Thymus (tissue), 14 donors: ENCODE data around the gene GEMIN7. TPM values are rescaled to one million over a fixed set of nuclear protein-coding genes. Genes with fewer than 3 reads are reported as not detected.

Experiments
- DNase-seq, 9 donors: peaks; one replicate each; pipeline ENCODE4 v3.0.0-alpha.2; 2013; ENCODE audit warnings: low spot score in 9 of 9, low read depth in 6 of 9, missing footprints in 1 of 9
- H3K27ac ChIP-seq, 2 donors: one replicate each; pipeline ENCODE4 v1.5.1; 2013; ENCODE audit warnings: control low read depth in 1 of 2, low read depth in 1 of 2, low read length in 1 of 2, mild to moderate bottlenecking in 1 of 2, moderate library complexity in 1 of 2
- H3K27me3 ChIP-seq, 2 donors: one replicate each; pipeline ENCODE4 v1.5.1; 2013; ENCODE audit warnings: low read length in 1 of 2; ENCODE audit not compliant: control insufficient read depth in 2 of 2, insufficient read depth in 1 of 2
- H3K36me3 ChIP-seq, 2 donors: one replicate each; pipeline ENCODE4 v1.5.1; 2013; ENCODE audit warnings: low read length in 1 of 2, mild to moderate bottlenecking in 1 of 2, moderate library complexity in 1 of 2; ENCODE audit not compliant: control insufficient read depth in 2 of 2, insufficient read depth in 2 of 2
- H3K4me1 ChIP-seq, 2 donors: one replicate each; pipeline ENCODE4 v1.5.1; 2013; ENCODE audit warnings: low read length in 2 of 2; ENCODE audit not compliant: control insufficient read depth in 2 of 2, insufficient read depth in 2 of 2
- H3K4me3 ChIP-seq, 2 donors: one replicate each; pipeline ENCODE4 v1.5.1; 2013; ENCODE audit warnings: low read length in 2 of 2, control low read depth in 1 of 2, mild to moderate bottlenecking in 1 of 2
- H3K9me3 ChIP-seq, 2 donors: one replicate each; pipeline ENCODE4 v1.5.1; 2013; ENCODE audit warnings: low read length in 1 of 2, mild to moderate bottlenecking in 1 of 2; ENCODE audit not compliant: control insufficient read depth in 2 of 2, insufficient read depth in 1 of 2
- WGBS: extraction: QIAGEN DNeasy Blood & Tissue Kit; methylation state at CpG from one replicate; pipeline ENCODE4 v1.1.7; 2013; 5-methylcytosine and 5-hydroxymethylcytosine counted together
- long read RNA-seq, 10 donors: transcript quantifications; one replicate each; lab custom pipeline, GENCODE V29; 2026
- polyA plus RNA-seq: library from polyadenylated mRNA; stranded (reverse); fragments of 200-250 nt; gene quantifications from one replicate; pipeline ENCODE4 v1.2.3, GENCODE V29; 2013
- total RNA-seq: library from RNA; stranded (reverse); fragments of 120-200 nt; gene quantifications from one replicate; pipeline ENCODE4 v1.2.4, GENCODE V29; 2013
- donor health status: healthy.

GEMIN7 gene
- 15.2 TPM for total RNA-seq
- polyA plus RNA-seq, result 32.3 TPM
- long read RNA-seq, donor 1, partial matches to known transcripts, result 0 of 2 reads
- long read RNA-seq, donor 1, other reads (novel, unspliced or antisense), result 0 of 2 reads
- long read RNA-seq, donor 2, transcript GEMIN7-202 (2 exons, 716 nt), result major isoform, 7 of 25 reads
- long read RNA-seq, donor 2, transcript GEMIN7-204 (3 exons, 576 nt), result major isoform, 7 of 25 reads
- long read RNA-seq, donor 2, transcript GEMIN7-201 (3 exons, 1,657 nt), result major isoform, 7 of 25 reads
- long read RNA-seq, donor 2, partial matches to known transcripts, result 0 of 25 reads
- long read RNA-seq, donor 2, other reads (novel, unspliced or antisense), result 0 of 25 reads
- long read RNA-seq, donor 3, transcript GEMIN7-202 (2 exons, 716 nt), result major isoform, 6 of 12 reads
- long read RNA-seq, donor 3, partial matches to known transcripts, result 0 of 12 reads
- long read RNA-seq, donor 3, other reads (novel, unspliced or antisense), result 0 of 12 reads
- long read RNA-seq, donor 4, partial matches to known transcripts, result 0 of 1 reads
- long read RNA-seq, donor 4, other reads (novel, unspliced or antisense), result 0 of 1 reads
- long read RNA-seq, donor 5, partial matches to known transcripts, result 0 of 9 reads
- long read RNA-seq, donor 5, other reads (novel, unspliced or antisense), result 0 of 9 reads
- long read RNA-seq, donor 6, partial matches to known transcripts, result 0 of 6 reads
- long read RNA-seq, donor 6, other reads (novel, unspliced or antisense), result 0 of 6 reads
- long read RNA-seq, donor 7, partial matches to known transcripts, result 0 of 11 reads
- long read RNA-seq, donor 7, other reads (novel, unspliced or antisense), result 0 of 11 reads
- long read RNA-seq, donor 8, partial matches to known transcripts, result 0 of 8 reads
- long read RNA-seq, donor 8, other reads (novel, unspliced or antisense), result 0 of 8 reads
- long read RNA-seq, donor 9, partial matches to known transcripts, result 0 of 6 reads
- long read RNA-seq, donor 9, other reads (novel, unspliced or antisense), result 0 of 6 reads
- long read RNA-seq, donor 10, partial matches to known transcripts, result 0 of 6 reads
- long read RNA-seq, donor 10, other reads (novel, unspliced or antisense), result 0 of 6 reads

GRCh38 chr19:45079063-45079910 is at the start of gene GEMIN7:
GEMIN7 (plus strand) TSS chr19:45079260; CDS start chr19:45090115, 10,855 bp downstream.
- Histone ChIP-seq H3K4me1 (peaks cover 13 to 26% of the 10 kb centered on the region in 2 donors), H3K9me3 (peaks cover 0 to 4% of the 10 kb centered on the region in 2 donors), H3K27ac (peak within 1 kb of the TSS; percentile 47 to 60), H3K27me3 (peaks cover 18 to 34% of the 10 kb centered on the region in 2 donors), H3K36me3 (peaks cover 7 to 13% of the 10 kb centered on the region in 2 donors), H3K4me3 (peak within 1 kb of the TSS; percentile 91 to 98)
- peak in 5 of 9 donors; percentile 48 to 81 (median 63) for DNase-seq
- WGBS, result under 1% methylated on average over 61 of the region's 61 CpGs

GRCh38 chr19:45030825-45031224 is 48.2 kb upstream of the GEMIN7 start:
- 98% methylated on average over 6 of the region's 6 CpGs for WGBS
- peaks cover 15 to 18% of the 10 kb centered on the region in 2 donors for H3K36me3 ChIP-seq
- H3K27me3 ChIP-seq, result no peaks in the 10 kb centered on the region
- DNase-seq, result no peak
- no peak overlapping the region for H3K4me3 ChIP-seq
- H3K27ac ChIP-seq, result no peak overlapping the region
- no peaks in the 10 kb centered on the region for H3K4me1 ChIP-seq
- H3K9me3 ChIP-seq, result no peaks in the 10 kb centered on the region

GRCh38 chr19:45032421-45032820 is 46.6 kb upstream of the GEMIN7 start:
- H3K27ac ChIP-seq, result no peak overlapping the region
- H3K4me3 ChIP-seq, result no peak overlapping the region
- no peaks in the 10 kb centered on the region for H3K27me3 ChIP-seq
- H3K36me3 ChIP-seq, result peaks cover 15 to 22% of the 10 kb centered on the region in 2 donors
- DNase-seq, result no peak
- H3K4me1 ChIP-seq, result no peaks in the 10 kb centered on the region
- peaks cover 0 to 2% of the 10 kb centered on the region in 2 donors for H3K9me3 ChIP-seq
- 96% methylated on average over 18 of the region's 18 CpGs for WGBS

- Histone ChIP-seq H3K4me1 (peaks cover 10 to 17% of the 10 kb centered on the region in 2 donors), H3K9me3 (peaks cover 0 to 2% of the 10 kb centered on the region in 2 donors), H3K27me3 (no peaks in the 10 kb centered on the region), H3K36me3 (peaks cover 11 to 32% of the 10 kb centered on the region in 2 donors), H3K27ac (no peak overlapping the region), H3K4me3 (no peak overlapping the region)
- no peak for DNase-seq
- 97% methylated on average over 6 of the region's 6 CpGs for WGBS
These were observed 43.3 kb upstream of the GEMIN7 start for GRCh38 chr19:45035755-45036154.

- peaks cover 0 to 2% of the 10 kb centered on the region in 2 donors for H3K9me3 ChIP-seq
- no peak for DNase-seq
- H3K27me3 ChIP-seq, result no peaks in the 10 kb centered on the region
- peaks cover 22 to 44% of the 10 kb centered on the region in 2 donors for H3K36me3 ChIP-seq
- no peak overlapping the region for H3K27ac ChIP-seq
- 98% methylated on average over 37 of the region's 37 CpGs for WGBS
- no peak overlapping the region for H3K4me3 ChIP-seq
- peaks cover 10 to 17% of the 10 kb centered on the region in 2 donors for H3K4me1 ChIP-seq
These were observed 41.5 kb upstream of the GEMIN7 start for GRCh38 chr19:45037393-45038169.

- no peaks in the 10 kb centered on the region for H3K27me3 ChIP-seq
- peak within 1 kb of the TSS; percentile 89 to 95 for H3K27ac ChIP-seq
- 4% methylated on average over 62 of the region's 62 CpGs for WGBS
- peaks cover 27 to 52% of the 10 kb centered on the region in 2 donors for H3K36me3 ChIP-seq
- peaks cover 0 to 2% of the 10 kb centered on the region in 2 donors for H3K9me3 ChIP-seq
- DNase-seq, result peak; percentile 58 to 92 (median 77)
- peak within 1 kb of the TSS; percentile 94 to 99 for H3K4me3 ChIP-seq
- peaks cover 10 to 17% of the 10 kb centered on the region in 2 donors for H3K4me1 ChIP-seq
These were observed 39.8 kb upstream of the GEMIN7 start, which contains the start of gene CLASRP for GRCh38 chr19:45038931-45039893. CLASRP (plus strand) TSS chr19:45039045; CDS start chr19:45040213, 1,168 bp downstream.

GRCh38 chr19:45040059-45040771 is 38.8 kb upstream of the GEMIN7 start:
- peaks cover 10 to 17% of the 10 kb centered on the region in 2 donors for H3K4me1 ChIP-seq
- peaks cover 32 to 57% of the 10 kb centered on the region in 2 donors for H3K36me3 ChIP-seq
- no peak overlapping the region for H3K4me3 ChIP-seq

More at GRCh38 chr19:45040059-45040771, 38.8 kb upstream of the GEMIN7 start:
- Histone ChIP-seq H3K27ac (peak overlapping the region in 1 of 2 donors; percentile 42), H3K27me3 (no peaks in the 10 kb centered on the region), H3K9me3 (peaks cover 0 to 2% of the 10 kb centered on the region in 2 donors)
- peak in 1 of 9 donors; percentile 18 for DNase-seq
- whole genome bisulfite sequencing, result 79% methylated on average over 19 of the region's 19 CpGs
